NOMO-1 treated with DMSO at 0.1 percent for 48 hours (cell line): ENCODE measurements around the gene TP53I13.

Source experiments
- DNase-seq: peaks from one replicate; lab custom pipeline; 2025; ENCODE audit not compliant: unreplicated experiment; lab: John Stamatoyannopoulos, UW

The TP53I13 gene

GRCh38 chr17:29579866-29580771 is 11.6 kb downstream of the TP53I13 start:
- DNase-seq, result peak; percentile 82

- no peak for DNase-seq
Measured at GRCh38 chr17:29581583-29582253, 13.2 kb downstream of the TP53I13 start.

GRCh38 chr17:29582254-29582765 is 13.8 kb downstream of the TP53I13 start:
- no peak for DNase-seq

GRCh38 chr17:29582772-29583171 is 14.3 kb downstream of the TP53I13 start:
- no peak for DNase-seq

- DNase-seq, result no peak
Measured at GRCh38 chr17:29583324-29584248, 15.1 kb downstream of the TP53I13 start.

- DNase-seq, result no peak
Measured at GRCh38 chr17:29584452-29585079, 16.1 kb downstream of the TP53I13 start.

GRCh38 chr17:29585080-29585751 is 16.7 kb downstream of the TP53I13 start:
- no peak for DNase-seq

- no peak for DNase-seq
Measured at GRCh38 chr17:29586676-29587469, 18.4 kb downstream of the TP53I13 start.

GRCh38 chr17:29587591-29587990 is 19.1 kb downstream of the TP53I13 start:
- DNase-seq, result no peak

- no peak for DNase-seq
Measured at GRCh38 chr17:29588017-29588561, 19.6 kb downstream of the TP53I13 start.

- no peak for DNase-seq
Measured at GRCh38 chr17:29588562-29589411, 20.3 kb downstream of the TP53I13 start.

- DNase-seq, result peak; percentile 67
Measured at GRCh38 chr17:29589524-29590410, 21.3 kb downstream of the TP53I13 start, which contains the start of gene GIT1. Gene GIT1 (minus strand): TSS chr17:29589648. CDS start chr17:29589378, 270 bp downstream.

GRCh38 chr17:29590411-29591145 is 22.1 kb downstream of the TP53I13 start:
- DNase-seq, result no peak

GRCh38 chr17:29591146-29591736 is 22.7 kb downstream of the TP53I13 start:
- no peak for DNase-seq

- DNase-seq, result peak; percentile 58
Measured at GRCh38 chr17:29591737-29592608, 23.5 kb downstream of the TP53I13 start.
